Sigmoid colon (tissue), 4 donors: ENCODE data around the gene PTBP2.

ENCODE experiments used
- POLR2AphosphoS5 ChIP-seq, 4 donors: sonication (generic); formaldehyde crosslinking; IDR thresholded peaks; one replicate each; pipeline ENCODE4 v1.6.1; 2017; ENCODE audit warnings: antibody characterized with exemption in 4 of 4
- TF ChIP-seq, protein P1 (sequence below), 4 experiments: fragments of 450-650 bp in 3 of 4; fragments of 200-600 bp in 1 of 4; IDR thresholded peaks; one replicate each; pipeline ENCODE4 v1.5.1; 2016 to 2019; ENCODE audit warnings: antibody characterized with exemption in 4 of 4, mild to moderate bottlenecking in 3 of 4, moderate library complexity in 2 of 4

GRCh38 chr1:96834986-96835385 lies 113.4 kb downstream of the PTBP2 start:
- TF ChIP-seq POLR2AphosphoS5 (IDR thresholded peaks at IDR 0.05), result no peak
- TF ChIP-seq, protein P1, sequence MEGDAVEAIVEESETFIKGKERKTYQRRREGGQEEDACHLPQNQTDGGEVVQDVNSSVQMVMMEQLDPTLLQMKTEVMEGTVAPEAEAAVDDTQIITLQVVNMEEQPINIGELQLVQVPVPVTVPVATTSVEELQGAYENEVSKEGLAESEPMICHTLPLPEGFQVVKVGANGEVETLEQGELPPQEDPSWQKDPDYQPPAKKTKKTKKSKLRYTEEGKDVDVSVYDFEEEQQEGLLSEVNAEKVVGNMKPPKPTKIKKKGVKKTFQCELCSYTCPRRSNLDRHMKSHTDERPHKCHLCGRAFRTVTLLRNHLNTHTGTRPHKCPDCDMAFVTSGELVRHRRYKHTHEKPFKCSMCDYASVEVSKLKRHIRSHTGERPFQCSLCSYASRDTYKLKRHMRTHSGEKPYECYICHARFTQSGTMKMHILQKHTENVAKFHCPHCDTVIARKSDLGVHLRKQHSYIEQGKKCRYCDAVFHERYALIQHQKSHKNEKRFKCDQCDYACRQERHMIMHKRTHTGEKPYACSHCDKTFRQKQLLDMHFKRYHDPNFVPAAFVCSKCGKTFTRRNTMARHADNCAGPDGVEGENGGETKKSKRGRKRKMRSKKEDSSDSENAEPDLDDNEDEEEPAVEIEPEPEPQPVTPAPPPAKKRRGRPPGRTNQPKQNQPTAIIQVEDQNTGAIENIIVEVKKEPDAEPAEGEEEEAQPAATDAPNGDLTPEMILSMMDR (IDR thresholded peaks at IDR 0.05), result no peak
